Mesenchymal stem cell (in vitro differentiated cells and primary cell): Measurements from ENCODE around the gene KNSTRN.
A peak's percentile ranks its signal among the peaks of the same experiment; 100 is the strongest.

Experiments
- DNase-seq: peaks from one replicate; pipeline ENCODE4 v3.0.0-alpha.2; 2013
- H2AFZ ChIP-seq: one replicate; pipeline ENCODE4 v1.6.1; 2013; ENCODE audit warnings: low read depth, mild to moderate bottlenecking, control low read depth, inconsistent platforms, low read length, moderate library complexity
- H2AK5ac ChIP-seq: 2 replicates; pipeline ENCODE4 v1.6.1; 2013; ENCODE audit warnings: low read length, moderate library complexity, mild to moderate bottlenecking, inconsistent platforms; ENCODE audit not compliant: severe bottlenecking
- H2BK120ac ChIP-seq: one replicate; pipeline ENCODE4 v1.6.1; 2013; ENCODE audit warnings: low read depth, mild to moderate bottlenecking, inconsistent platforms, low read length, moderate library complexity
- H2BK12ac ChIP-seq, 2 experiments: one replicate each; pipeline ENCODE4 v1.6.1; 2013; ENCODE audit warnings: inconsistent platforms in 2 of 2, low read length in 2 of 2, mild to moderate bottlenecking in 2 of 2, moderate library complexity in 2 of 2, control low read depth in 1 of 2
- H2BK15ac ChIP-seq: one replicate; pipeline ENCODE4 v1.6.1; 2013; ENCODE audit warnings: mild to moderate bottlenecking, low read depth, inconsistent platforms; ENCODE audit not compliant: poor library complexity, severe bottlenecking
- H2BK5ac ChIP-seq: 2 replicates; pipeline ENCODE4 v1.6.1; 2013; ENCODE audit warnings: low read depth, mild to moderate bottlenecking, low read length, control low read depth, inconsistent platforms; ENCODE audit not compliant: poor library complexity, severe bottlenecking
- H3K14ac ChIP-seq, 2 experiments: one replicate each; pipeline ENCODE4 v1.6.1; 2013; ENCODE audit warnings: inconsistent platforms in 2 of 2, low read length in 2 of 2, control low read depth in 1 of 2, mild to moderate bottlenecking in 1 of 2, moderate library complexity in 1 of 2
- H3K18ac ChIP-seq, 2 experiments: one replicate each; pipeline ENCODE4 v1.6.1; 2013; ENCODE audit warnings: inconsistent platforms in 2 of 2, low read length in 2 of 2, control low read depth in 1 of 2, low read depth in 1 of 2, mild to moderate bottlenecking in 1 of 2
- H3K23ac ChIP-seq, 2 experiments: one replicate each; pipeline ENCODE4 v1.6.1; 2013; ENCODE audit warnings: inconsistent platforms in 2 of 2, low read length in 2 of 2, mild to moderate bottlenecking in 2 of 2, moderate library complexity in 2 of 2, control low read depth in 1 of 2
- H3K27ac ChIP-seq: 2 replicates; pipeline ENCODE4 v1.5.1; 2013; ENCODE audit warnings: mild to moderate bottlenecking, moderate library complexity, low read length, control low read depth, inconsistent platforms; ENCODE audit not compliant: poor library complexity, severe bottlenecking
- H3K27me3 ChIP-seq, 2 experiments: 2 replicates each; pipeline versions ENCODE4 v1.6.1 to v1.7.0; 2013; ENCODE audit warnings: low read length in 2 of 2, mild to moderate bottlenecking in 2 of 2, moderate library complexity in 2 of 2, control low read depth in 1 of 2, inconsistent platforms in 1 of 2; ENCODE audit not compliant: control insufficient read depth in 1 of 2, insufficient read depth in 1 of 2
- H3K36me3 ChIP-seq, 2 experiments: 2 replicates each; pipeline versions ENCODE4 v1.6.1 to v1.7.0; 2013; ENCODE audit warnings: low read length in 2 of 2, control low read depth in 1 of 2, inconsistent platforms in 1 of 2, low read depth in 1 of 2, mild to moderate bottlenecking in 1 of 2; ENCODE audit not compliant: insufficient read depth in 2 of 2, control insufficient read depth in 1 of 2
- H3K4ac ChIP-seq, 2 experiments: one replicate each; pipeline ENCODE4 v1.6.1; 2013; ENCODE audit warnings: inconsistent platforms in 2 of 2, low read length in 2 of 2, mild to moderate bottlenecking in 2 of 2, moderate library complexity in 2 of 2, control low read depth in 1 of 2, low read depth in 1 of 2
- H3K4me1 ChIP-seq: 2 replicates; pipeline ENCODE4 v1.6.1; 2013; ENCODE audit warnings: low read depth, low read length, control low read depth; ENCODE audit not compliant: control insufficient read depth, insufficient read depth
- H3K4me2 ChIP-seq: 2 replicates; pipeline ENCODE4 v1.6.1; 2013; ENCODE audit warnings: low read length, mild to moderate bottlenecking, inconsistent platforms; ENCODE audit not compliant: poor library complexity, severe bottlenecking
- H3K4me3 ChIP-seq, 2 experiments: 2 replicates each; pipeline versions ENCODE4 v1.5.1 to v1.7.0; 2013; ENCODE audit warnings: low read length in 2 of 2, mild to moderate bottlenecking in 2 of 2, control low read depth in 1 of 2, low read depth in 1 of 2; ENCODE audit not compliant: insufficient read depth in 1 of 2
- H3K79me1 ChIP-seq: replicated peaks from 2 replicates; pipeline ENCODE4 v1.6.1; 2013; ENCODE audit warnings: mild to moderate bottlenecking, control low read depth, low read length, inconsistent platforms; ENCODE audit not compliant: poor library complexity, severe bottlenecking
- H3K9ac ChIP-seq: 2 replicates; pipeline ENCODE4 v1.7.0; 2013; ENCODE audit warnings: mild to moderate bottlenecking, low read length, moderate library complexity
- H3K9me3 ChIP-seq: 2 replicates; pipeline ENCODE4 v1.7.0; 2013; ENCODE audit warnings: mild to moderate bottlenecking, low read length; ENCODE audit not compliant: control insufficient read depth
- H4K8ac ChIP-seq: one replicate; pipeline ENCODE4 v1.6.1; 2013; ENCODE audit warnings: inconsistent platforms, mild to moderate bottlenecking, low read length, moderate library complexity
- H4K91ac ChIP-seq: one replicate; pipeline ENCODE4 v1.6.1; 2013; ENCODE audit warnings: mild to moderate bottlenecking, low read length, inconsistent platforms
- WGBS: methylation state at CpG from one replicate; pipeline ENCODE4 v1.1.7; 2013; ENCODE audit warnings: mixed read lengths; 5-methylcytosine and 5-hydroxymethylcytosine counted together

The KNSTRN gene

DNA sequence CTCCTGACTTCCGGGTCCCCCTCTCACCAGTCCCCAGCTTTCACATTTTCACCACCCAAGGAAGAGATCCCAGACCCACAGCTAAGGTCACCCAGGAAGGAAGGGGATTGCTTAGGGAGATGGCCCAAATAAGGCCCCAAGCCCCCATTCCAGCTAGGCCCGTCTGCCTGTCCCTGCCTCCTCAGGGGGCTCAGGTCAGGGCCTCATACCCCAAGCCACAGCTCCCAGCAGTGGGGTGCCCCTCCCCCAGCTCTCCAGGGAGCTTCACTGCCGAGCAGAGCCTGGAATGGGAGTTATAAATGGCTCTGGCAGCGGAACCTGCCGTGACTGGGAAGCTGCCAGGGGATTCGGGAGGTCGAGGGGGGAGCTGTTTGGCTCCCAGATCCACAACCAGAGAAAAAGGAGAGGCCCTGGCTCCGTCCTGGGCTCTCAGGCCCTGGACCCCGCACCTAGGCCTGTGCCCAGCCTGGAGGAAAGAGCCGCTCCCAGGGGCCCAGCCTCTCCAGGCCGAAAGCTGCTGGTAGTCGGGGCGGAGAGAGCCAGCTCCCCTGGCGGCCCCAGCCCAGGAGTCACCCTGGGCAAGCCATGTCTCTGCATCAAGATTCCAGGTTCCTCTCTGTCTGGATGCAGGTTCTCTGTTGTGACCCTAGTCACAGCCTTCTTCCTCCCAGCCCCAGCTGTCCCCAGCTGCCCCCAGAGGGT, 42.3 kb upstream of the KNSTRN start:
- 29% methylated on average over 14 of the region's 14 CpGs for WGBS

DNA sequence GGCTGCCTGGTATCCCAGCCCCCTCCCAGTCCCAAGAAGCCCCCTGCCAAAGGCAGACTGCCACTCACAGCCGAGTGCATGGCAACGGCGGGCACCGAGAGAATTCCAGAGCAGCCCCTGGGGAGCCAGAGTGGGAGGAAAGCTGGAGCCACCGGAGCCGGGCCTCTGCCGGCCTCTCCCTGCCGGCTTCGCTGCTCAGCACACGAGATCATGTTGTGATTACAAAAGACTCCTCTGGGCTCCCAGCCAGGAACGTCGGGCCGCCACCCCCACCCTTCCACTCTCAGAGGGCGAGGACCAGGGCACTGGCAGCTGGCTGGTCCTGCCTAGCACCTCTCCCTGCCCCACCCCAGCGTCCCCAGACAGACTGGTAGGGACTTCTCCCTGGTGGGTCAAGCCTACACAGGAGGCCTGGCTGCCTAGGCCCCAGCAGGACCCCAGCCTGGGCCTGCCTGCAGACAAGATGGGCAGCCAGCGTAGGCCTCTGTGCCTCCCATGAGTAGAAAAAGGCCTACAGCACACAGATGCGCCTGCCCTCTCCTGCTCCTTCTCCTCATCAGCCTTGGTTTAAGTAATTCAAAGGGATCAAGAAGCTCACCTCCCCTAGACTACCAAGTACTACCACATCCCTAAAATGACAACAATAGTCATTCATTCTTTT, 41.7 kb upstream of the KNSTRN start, which contains the start of gene CCDC9B:
Gene CCDC9B, minus strand, starts transcription at position 200 of the 661 bp plus-strand sequence. Its CDS starts 120 bp downstream, at position 80.
- H3K14ac ChIP-seq = peak within 1 kb of the TSS in 1 of 2 experiments; percentile 82
- whole genome bisulfite sequencing = 20% methylated on average over 16 of the region's 17 CpGs
- no peaks in the 10 kb centered on the region for H3K9me3 ChIP-seq
- peak within 1 kb of the TSS; percentile 62 for H3K4me2 ChIP-seq
- H3K36me3 ChIP-seq = peaks cover 9 to 18% of the 10 kb centered on the region in 2 experiments
- DNase-seq = peak; percentile 92
- peaks cover 17% of the 10 kb centered on the region for H3K79me1 ChIP-seq
- peak within 1 kb of the TSS; percentile 99 for H4K8ac ChIP-seq
- H3K4me3 ChIP-seq = peak within 1 kb of the TSS; percentile 49 to 78
- H2BK120ac ChIP-seq = peak within 1 kb of the TSS; percentile 99
- H3K4me1 ChIP-seq = peaks cover 61% of the 10 kb centered on the region
- peak within 1 kb of the TSS; percentile 95 to 99 for H2BK12ac ChIP-seq
- H3K27ac ChIP-seq = peak within 1 kb of the TSS; percentile 97
- no peak within 1 kb of the TSS for H2AFZ ChIP-seq
- H2AK5ac ChIP-seq = peak within 1 kb of the TSS; percentile 85
- peak within 1 kb of the TSS; percentile 94 for H2BK15ac ChIP-seq
- peak within 1 kb of the TSS; percentile 96 to 99 for H3K18ac ChIP-seq
- H3K9ac ChIP-seq = peak within 1 kb of the TSS; percentile 95
- peak within 1 kb of the TSS; percentile 100 for H4K91ac ChIP-seq
- H3K27me3 ChIP-seq = no peaks in the 10 kb centered on the region
- peak within 1 kb of the TSS; percentile 97 to 99 for H3K4ac ChIP-seq
- H3K23ac ChIP-seq = peak within 1 kb of the TSS in 1 of 2 experiments; percentile 48
- H2BK5ac ChIP-seq = peak within 1 kb of the TSS; percentile 97

More for the DNA sequence above, 42.3 kb upstream of the KNSTRN start:
- Histone ChIP-seq H3K27ac (peak overlapping the region; percentile 97), H2BK120ac (peak overlapping the region; percentile 99), H3K4me1 (peaks cover 67% of the 10 kb centered on the region), H3K4ac (peak overlapping the region; percentile 91 to 99), H3K9ac (peak overlapping the region; percentile 95), H2BK15ac (peak overlapping the region; percentile 94), H3K18ac (peak overlapping the region; percentile 96 to 97), H3K27me3 (no peaks in the 10 kb centered on the region), H2AK5ac (peak overlapping the region; percentile 54), H3K36me3 (peaks cover 9 to 25% of the 10 kb centered on the region in 2 experiments), H3K9me3 (no peaks in the 10 kb centered on the region), H3K79me1 (peaks cover 17% of the 10 kb centered on the region), H3K14ac (peak overlapping the region in 1 of 2 experiments; percentile 73), H3K23ac (peak overlapping the region in 1 of 2 experiments; percentile 48), H3K4me2 (peak overlapping the region; percentile 62), H2AFZ (no peak overlapping the region), H3K4me3 (peak overlapping the region; percentile 49 to 78), H2BK12ac (peak overlapping the region; percentile 92 to 94), H4K8ac (peak overlapping the region; percentile 95), H4K91ac (peak overlapping the region; percentile 100), H2BK5ac (peak overlapping the region; percentile 97)
- DNase-seq = peak; percentile 77

DNA sequence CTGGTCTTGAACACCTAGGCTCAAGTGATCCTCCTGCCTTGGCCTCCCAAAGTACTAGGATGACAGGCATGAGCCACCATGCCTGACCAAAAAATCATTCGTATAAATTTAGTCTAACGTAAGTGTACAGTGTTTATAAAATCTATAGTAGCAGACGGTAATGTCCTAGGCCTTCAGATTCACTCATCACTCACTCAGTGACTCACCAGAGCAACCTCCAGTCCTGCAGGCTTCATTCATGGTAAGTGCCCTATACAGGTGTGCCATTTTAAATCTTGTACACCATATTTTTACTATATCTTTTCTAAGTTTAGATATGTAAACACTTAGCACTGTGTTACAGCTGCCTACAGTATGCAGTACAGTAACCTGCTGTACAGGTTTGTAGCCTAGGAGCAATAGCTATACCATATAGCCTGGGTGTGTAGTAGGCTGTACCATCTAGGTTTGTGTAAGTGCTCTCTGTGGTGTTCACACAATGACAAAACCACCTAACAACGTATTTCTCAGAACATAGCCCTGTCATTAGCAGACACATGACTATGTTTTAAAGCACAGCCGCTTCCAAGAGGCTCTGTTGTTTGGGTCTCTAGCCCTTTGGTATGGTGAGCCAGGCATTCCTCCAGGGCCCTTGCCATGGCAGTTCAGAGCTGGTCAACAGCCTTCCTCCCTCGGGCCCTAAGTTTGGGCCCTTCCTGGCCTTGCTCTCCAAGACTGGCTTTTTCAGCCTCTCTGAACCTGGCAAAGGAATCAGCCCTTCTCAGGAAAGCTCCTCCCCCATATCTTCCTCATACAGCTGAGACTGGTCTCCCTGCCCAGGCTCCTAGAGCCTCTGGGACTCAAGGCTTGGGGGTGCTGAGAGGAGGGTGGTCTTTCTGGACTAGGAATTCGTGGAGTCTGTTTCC, 39.9 kb upstream of the KNSTRN start:
- DNase-seq = peak; percentile 65
- Histone ChIP-seq H4K91ac (peak overlapping the region; percentile 71), H3K4me3 (no peak overlapping the region), H3K23ac (no peak overlapping the region), H3K27ac (peak overlapping the region; percentile 65), H2BK12ac (peak overlapping the region; percentile 54 to 80), H3K27me3 (no peaks in the 10 kb centered on the region), H2BK15ac (peak overlapping the region; percentile 55), H3K79me1 (peaks cover 2% of the 10 kb centered on the region), H3K4me2 (no peak overlapping the region), H3K4me1 (peaks cover 47% of the 10 kb centered on the region), H3K4ac (peak overlapping the region; percentile 39 to 57), H3K18ac (peak overlapping the region; percentile 70 to 95), H3K14ac (no peak overlapping the region), H3K9me3 (no peaks in the 10 kb centered on the region), H3K36me3 (peaks cover 0 to under 1% of the 10 kb centered on the region in 2 experiments), H4K8ac (peak overlapping the region; percentile 92), H2BK120ac (peak overlapping the region; percentile 75), H2AFZ (no peak overlapping the region), H3K9ac (peak overlapping the region; percentile 41), H2BK5ac (peak overlapping the region; percentile 8), H2AK5ac (peak overlapping the region; percentile 21)
- WGBS = 31% methylated on average over 7 of the region's 7 CpGs
